Brain pericyte (primary cell): Measurements from ENCODE around the gene OR52I1.

ENCODE experiments used
- DNase-seq: peaks from one replicate; pipeline ENCODE4 v3.0.0-alpha.2; 2012; ENCODE audit warnings: low read depth, low spot score

The OR52I1 gene

DNA sequence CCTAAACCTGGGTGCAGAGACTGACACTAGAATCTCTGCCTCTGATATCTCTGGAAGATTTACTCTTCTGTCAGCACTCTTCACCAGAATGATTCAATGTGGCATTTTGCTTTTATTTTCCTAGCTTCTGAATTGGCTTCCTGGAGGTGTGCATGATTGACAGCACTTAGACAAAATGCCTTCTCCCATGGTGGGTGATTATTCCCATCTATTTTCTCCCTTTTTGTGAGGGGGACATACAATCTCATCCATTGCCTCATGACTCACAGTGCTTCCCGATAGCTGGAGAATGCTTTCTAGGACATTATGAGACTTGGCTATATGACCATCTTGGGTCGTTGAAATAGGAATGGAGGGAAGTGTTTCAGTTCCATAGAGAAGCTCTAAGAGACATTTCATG, 18.1 kb downstream of the OR52I1 start:
- DNase-seq: no peak

DNA sequence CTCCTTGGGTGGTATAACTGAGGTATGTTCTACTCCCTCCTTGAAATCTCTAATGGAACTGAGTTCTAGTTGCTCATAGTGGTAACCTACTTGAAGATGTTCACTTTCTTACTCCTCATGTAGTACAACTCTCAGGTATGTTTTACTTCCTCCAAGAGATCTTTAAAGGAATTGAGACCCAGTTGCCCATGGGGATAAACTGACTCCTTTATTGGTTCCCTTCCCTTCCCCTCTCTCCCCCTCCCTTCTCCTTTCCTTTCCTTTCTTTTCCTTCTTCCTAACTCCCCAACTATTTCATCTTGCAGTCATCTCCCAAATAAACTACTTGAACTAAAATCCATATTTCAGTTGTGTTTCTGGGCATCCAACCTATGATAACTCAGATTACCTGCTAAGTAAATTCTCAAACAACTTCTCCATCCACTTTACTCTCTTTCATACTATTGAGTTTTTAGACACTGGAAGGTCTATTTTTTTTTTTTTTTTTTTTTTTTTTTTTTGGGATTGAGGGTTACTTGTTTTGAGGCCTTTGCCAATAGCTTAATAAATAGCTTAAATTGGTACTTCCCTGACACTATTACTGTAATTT, 22.1 kb downstream of the OR52I1 start:
- DNase-seq: no peak

DNA sequence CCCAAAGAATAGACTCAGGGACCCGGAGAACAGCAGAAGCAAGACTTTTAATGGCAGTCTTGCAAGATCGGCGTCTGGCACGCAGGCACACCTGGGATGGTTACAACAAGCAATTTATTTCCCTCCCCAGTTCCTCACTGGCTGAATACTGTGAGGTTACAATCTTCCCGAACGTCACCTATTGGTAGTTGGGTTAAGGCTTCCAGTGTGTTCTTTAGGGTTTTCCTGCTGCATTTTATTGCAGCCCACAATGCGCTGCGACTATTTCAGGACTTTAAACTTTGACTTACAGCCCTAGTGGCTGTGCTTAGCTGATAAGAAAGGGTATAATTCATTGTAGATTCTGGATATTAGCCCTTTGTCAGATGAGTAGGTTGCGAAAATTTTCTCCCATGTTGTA, 25.7 kb downstream of the OR52I1 start:
- no peak for DNase-seq

DNA sequence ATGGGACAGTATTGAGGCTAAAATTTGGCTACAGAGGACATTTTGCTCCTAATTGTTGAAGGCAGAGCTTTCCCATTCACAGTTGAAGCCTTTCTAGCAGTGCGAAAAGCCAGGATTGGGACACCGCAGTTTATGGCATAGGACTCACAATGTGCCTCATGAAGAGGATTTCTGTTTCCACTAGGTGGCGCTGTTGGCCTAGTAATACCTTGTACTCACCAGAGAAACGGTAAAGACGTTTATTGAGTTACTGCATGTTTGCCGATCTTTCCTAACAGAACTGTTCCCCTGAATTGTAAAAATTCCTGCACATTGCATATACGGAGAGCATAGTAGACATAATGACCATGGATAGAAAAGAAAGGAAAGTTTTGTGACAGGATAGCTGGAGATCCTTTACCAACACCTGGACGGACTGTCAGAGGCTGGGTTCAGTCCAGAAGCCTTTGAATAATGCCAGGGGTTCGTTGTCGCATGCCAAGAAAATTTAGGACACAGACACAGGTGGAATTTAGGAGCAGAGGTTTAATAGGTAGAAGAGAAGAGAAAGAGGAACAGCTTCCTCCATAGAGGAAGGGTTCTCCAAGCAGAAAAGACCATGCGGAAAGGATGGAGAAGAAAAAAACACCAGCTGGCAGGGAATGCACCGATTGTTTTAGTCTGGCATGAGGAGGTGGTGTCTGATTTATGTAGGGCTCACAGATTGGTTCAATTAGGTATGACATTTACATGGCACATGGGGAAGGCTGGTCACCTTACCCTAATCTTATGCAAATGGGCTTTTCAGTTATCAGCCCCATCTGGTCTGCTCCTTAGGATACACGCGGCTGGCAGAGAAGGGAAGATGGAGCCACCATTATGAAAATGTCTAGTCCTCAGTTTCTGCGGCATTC, 32.6 kb downstream of the OR52I1 start:
- no peak for DNase-seq

DNA sequence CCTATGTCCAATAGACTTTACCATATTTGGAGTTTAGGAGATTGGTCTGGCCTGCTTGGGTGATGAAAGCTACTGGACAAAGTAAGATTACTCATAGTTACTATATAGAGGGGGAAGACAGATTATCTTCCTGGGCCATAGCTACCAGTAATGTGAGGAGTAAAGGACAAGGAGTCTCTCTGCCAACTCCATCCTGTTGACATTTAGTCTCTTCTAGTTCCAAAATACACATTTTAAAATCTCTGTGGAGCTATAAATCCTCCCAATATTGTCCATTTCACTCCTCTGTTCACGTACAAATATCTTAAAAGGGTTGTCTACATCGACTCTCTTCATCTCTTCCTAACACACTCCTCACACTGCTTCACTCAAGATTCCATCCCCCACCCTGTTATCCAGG, 42.3 kb downstream of the OR52I1 start:
- DNase-seq: no peak

DNA sequence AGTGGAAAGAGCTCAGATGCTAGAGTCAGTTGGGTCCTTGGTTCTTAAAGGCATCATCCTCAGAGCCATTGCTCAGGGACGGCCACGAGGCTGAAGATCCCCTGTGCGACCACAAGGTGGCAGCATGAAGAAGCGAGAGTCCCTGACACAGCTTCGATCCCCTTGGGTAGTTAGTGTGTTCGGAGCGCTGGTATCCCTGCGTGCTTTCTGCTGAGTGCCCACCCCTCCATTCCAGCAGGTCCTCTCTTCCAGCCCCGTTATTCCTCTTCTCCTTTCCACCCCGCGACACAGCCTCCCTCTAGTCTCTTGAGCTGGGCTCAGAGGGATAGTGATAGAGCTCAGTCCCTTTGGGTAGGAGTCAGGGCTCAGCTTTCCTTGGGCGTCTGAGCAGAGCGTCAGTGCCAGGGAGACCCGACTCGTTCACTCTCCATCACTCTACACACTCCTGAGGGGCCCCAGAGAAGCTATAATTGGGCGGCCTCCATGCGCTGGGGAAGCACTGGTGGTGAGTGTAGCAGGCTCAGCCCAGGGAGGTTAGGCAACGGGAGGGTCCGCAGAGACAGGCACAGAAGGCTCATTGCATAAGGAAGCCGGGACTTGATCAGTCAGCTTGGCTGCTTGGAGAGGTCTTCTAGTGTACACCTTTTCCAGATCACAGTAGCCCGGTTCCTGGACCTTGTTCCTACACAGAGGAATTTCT, 43.3 kb downstream of the OR52I1 start, which contains the start of gene OR51D1:
OR51D1 (plus strand) TSS at position 516 of the 700 bp plus-strand sequence. CDS start 2,314 bp downstream, outside the sequence.
- DNase-seq: peak; percentile 37

DNA sequence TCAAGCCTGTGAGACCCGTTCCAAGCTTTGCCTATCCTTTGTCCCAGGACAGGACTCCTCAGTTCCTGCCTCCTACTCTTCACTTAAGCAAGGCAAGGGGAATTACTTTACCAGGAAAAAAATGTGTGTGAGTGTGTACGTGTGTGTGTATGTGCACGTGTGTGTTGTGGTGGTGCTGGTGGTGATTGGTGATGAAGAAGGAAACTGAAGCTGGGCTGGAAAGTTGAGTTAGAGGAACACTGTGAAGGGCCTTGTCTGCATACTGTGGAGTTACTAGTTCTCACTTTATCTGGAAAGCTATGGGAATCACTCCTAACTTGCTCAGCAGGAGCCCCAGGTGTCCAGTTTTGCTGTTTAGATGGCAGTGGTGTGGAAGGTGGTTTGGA, 43.8 kb downstream of the OR52I1 start:
- DNase-seq: no peak

DNA sequence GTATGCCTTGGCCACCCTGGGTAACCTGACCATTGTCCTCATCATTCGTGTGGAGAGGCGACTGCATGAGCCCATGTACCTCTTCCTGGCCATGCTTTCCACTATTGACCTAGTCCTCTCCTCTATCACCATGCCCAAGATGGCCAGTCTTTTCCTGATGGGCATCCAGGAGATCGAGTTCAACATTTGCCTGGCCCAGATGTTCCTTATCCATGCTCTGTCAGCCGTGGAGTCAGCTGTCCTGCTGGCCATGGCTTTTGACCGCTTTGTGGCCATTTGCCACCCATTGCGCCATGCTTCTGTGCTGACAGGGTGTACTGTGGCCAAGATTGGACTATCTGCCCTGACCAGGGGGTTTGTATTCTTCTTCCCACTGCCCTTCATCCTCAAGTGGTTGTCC, 46.1 kb downstream of the OR52I1 start:
- no peak for DNase-seq

DNA sequence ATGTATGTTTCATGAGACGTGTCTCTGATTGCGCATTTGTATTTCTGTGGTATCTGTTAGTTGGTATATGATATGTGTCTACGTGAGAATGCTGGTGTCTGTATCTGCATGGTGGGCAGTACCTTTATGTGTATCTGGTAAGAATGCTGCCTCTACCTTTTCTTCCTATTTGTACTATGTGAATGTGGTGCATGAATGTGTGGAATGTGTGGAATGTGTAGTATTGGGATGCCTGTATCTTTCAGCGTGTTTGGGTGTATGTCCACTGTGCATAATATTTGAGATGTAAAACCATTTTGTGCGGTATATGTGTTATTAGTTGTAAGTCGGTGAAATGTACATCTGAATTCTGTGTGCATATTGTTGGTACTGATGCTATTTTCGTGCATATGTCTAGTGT, 47.7 kb downstream of the OR52I1 start:
- no peak for DNase-seq

DNA sequence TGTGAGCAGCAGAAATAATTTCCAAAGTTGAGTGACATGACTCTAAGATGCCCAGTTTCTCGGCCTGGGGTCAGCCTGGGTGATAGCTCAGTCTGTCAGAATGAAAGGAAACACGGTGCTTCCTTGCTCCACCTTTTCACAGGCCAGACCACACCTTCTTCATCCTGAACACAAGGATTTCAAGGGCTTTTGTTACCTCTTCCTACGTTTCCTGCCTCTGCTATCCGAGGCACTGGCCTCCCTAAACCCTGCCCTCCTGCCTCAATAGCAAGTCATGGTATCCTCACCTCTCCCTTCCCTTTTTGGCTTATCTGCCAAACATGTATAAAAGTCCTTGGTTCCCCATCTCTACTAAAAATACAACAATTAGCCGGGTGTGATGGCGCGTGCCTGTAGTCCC, 48.2 kb downstream of the OR52I1 start:
- DNase-seq: no peak

DNA sequence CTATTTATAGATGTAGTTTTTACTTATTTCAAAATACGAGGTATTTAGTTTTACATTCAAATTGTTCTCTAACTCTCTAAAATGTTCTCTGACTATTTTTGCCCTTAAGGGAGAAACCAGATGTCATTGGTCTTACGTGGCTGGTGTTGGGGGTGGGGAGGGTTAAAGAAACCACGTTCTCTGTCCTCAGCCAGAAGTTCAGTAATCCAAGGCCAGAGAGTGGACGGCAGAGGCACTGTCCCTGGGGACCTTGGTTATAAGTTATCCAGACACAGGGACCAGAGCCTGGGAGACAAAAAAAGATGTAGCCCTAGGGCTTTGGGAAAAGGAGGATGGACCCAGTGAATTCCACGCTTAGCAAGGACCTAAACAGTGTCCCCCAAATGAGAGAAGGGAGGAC, 49.2 kb downstream of the OR52I1 start:
- DNase-seq: no peak

DNA sequence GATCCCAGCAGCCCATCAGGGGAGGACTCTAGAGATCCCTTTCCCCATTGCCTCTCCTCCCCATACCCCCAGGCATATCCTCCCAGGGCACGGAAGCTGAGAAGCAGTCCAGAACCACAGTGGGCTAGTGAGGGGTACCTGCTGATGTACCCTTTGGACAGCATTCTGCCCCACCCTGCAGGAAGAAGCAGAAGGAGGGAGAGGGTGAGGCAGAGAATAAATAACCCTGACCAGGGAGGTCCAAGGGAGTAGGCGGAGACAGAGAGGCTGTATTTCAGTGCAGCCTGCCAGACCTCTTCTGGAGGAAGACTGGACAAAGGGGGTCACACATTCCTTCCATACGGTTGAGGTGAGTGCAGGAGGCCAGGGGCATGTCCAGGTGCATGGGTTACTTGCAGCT, 49.8 kb downstream of the OR52I1 start, which contains the start of gene OR51E1:
OR51E1 (plus strand) TSS at position 301 of the 400 bp plus-strand sequence. CDS start 8,545 bp downstream, outside the sequence.
- DNase-seq: no peak

DNA sequence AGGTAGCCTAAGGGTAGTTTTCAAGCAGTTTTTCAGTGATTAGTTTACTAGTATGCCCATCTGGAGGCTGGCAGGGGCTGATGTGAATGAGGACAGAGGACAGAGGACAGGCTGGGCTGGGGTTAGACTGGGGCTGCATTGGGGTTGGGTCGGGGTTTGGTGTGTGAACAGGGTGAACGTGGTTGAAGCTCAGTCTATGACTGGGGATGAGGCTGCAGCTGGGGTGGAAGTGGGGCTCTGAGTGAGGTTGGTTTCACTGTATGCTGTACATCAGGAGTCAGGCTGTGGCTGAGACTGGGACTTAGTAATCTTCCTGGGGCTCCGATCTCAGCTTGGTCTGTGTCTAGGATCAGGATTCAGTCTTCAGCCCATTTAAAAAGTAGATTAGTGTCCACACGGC, 50.4 kb downstream of the OR52I1 start:
- DNase-seq: no peak
